ENCODE data around the gene YRDC. TPM values are rescaled to one million over a fixed set of nuclear protein-coding genes. Genes with fewer than 3 reads are reported as not detected.

The YRDC gene
- total RNA-seq, 1 experiment from 2014 or later, result 41.4 TPM

GRCh38 chr1:37846647-37847339 lies 38.8 kb upstream of the YRDC start (continued):
- TF ChIP-seq ZNF274 (IDR thresholded peaks at IDR 0.05; ENCODE audit: low read depth, low read length) (no peak), TCF7L2 (IDR thresholded peaks at IDR 0.05; ENCODE audit: borderline replicate concordance, extremely low read depth, insufficient read depth, insufficient read length) (no peak)

GRCh38 chr1:37845786-37846185 lies 37.8 kb upstream of the YRDC start:
- Histone ChIP-seq H3K9me2 (ENCODE audit: insufficient read depth) (no peaks in the 10 kb centered on the region), H3K4me2 (ENCODE audit: low read length) (no peak overlapping the region), H3K27ac (ENCODE audit: low read depth, low read length) (no peak overlapping the region), H3K4me3 (replicated peaks in 1 of 2; ENCODE audit: low read depth in 1 of 2, low read length in 2 of 2) (no peak overlapping the region), H3K36me3 (ENCODE audit: control insufficient read depth in 1 of 2, insufficient read depth in 2 of 2, low read length in 2 of 2) (peaks cover 5% of the 10 kb centered on the region in 2 experiments; a peak in 2 of 4 replicates), H3K27me3 (ENCODE audit: insufficient read depth, low read length) (no peaks in the 10 kb centered on the region), H2AFZ (ENCODE audit: low read depth, low read length, poor library complexity, severe bottlenecking) (no peak overlapping the region), H4K20me1 (ENCODE audit: insufficient read depth) (no peaks in the 10 kb centered on the region), H3K9ac (ENCODE audit: low read length) (no peak overlapping the region), H3K4me1 (ENCODE audit: control insufficient read depth in 1 of 2, insufficient read depth in 2 of 2, low read length in 2 of 2) (no peaks in the 10 kb centered on the region), H3K9me3 (ENCODE audit: control insufficient read depth in 1 of 2, insufficient read depth in 1 of 2, low read depth in 1 of 2, low read length in 2 of 2) (no peaks in the 10 kb centered on the region), H3K79me2 (ENCODE audit: insufficient read depth, low read length) (peaks cover 86% of the 10 kb centered on the region)
- ChIA-PET CTCF (interaction anchor here (0.9 kb wide), 1 partner anchor 14 kb away, joined by 4 read pairs; the partner anchor contains the start of gene MTF1), POLR2A (interaction anchor here (1.0 kb wide), 1 partner anchor 14 kb away, joined by 3 read pairs; the partner anchor contains the start of gene MTF1), RAD21 (ENCODE audit: low non-redundant PET in 1 of 2, low total read pairs in 2 of 2, uncharacterized antibody in 2 of 2, unreplicated experiment in 2 of 2) (no interaction called here)
- no peak for TF ChIP-seq POLR2A (IDR thresholded peaks at IDR 0.05; ENCODE audit: borderline replicate concordance, extremely low read depth, insufficient read depth, insufficient read length)
- no peak for TF ChIP-seq CBX3 (IDR thresholded peaks at IDR 0.05; ENCODE audit: low read depth)
- TF ChIP-seq YY1 (IDR thresholded peaks at IDR 0.05; ENCODE audit: extremely low read depth, insufficient replicate concordance, low read depth, low read length), result no peak
- no peak for TF ChIP-seq REST (IDR thresholded peaks at IDR 0.05; ENCODE audit: low read depth)
- TF ChIP-seq SIN3A (IDR thresholded peaks at IDR 0.05; ENCODE audit: low read depth), result no peak
- no TSS peak for BruUV-seq (replicated peaks)
- DNase-seq (ENCODE audit: low read depth, low spot score), result no peak
- intact Hi-C loops (cut with micrococcal nuclease), result no loop called here
- ATAC-seq, result no peak

Measured in HCT116 (cell line).